COR-L47 (cell line): ENCODE results near the gene MPRIP.

Experiments
- DNase-seq: peaks from one replicate; lab custom pipeline; 2025; lab: John Stamatoyannopoulos, UW

The MPRIP gene

GRCh38 chr17:17071531-17072360 is 29.5 kb downstream of the MPRIP start:
- DNase-seq: no peak

GRCh38 chr17:17072546-17072945 is 30.3 kb downstream of the MPRIP start:
- DNase-seq: no peak

GRCh38 chr17:17073030-17073564 is 30.8 kb downstream of the MPRIP start:
- no peak for DNase-seq

GRCh38 chr17:17073581-17074403 is 31.5 kb downstream of the MPRIP start:
- DNase-seq: no peak

- no peak for DNase-seq
Measured at GRCh38 chr17:17075125-17075781, 33.0 kb downstream of the MPRIP start.

GRCh38 chr17:17076066-17076465 is 33.8 kb downstream of the MPRIP start:
- DNase-seq: no peak

GRCh38 chr17:17077101-17077500 is 34.8 kb downstream of the MPRIP start:
- no peak for DNase-seq

GRCh38 chr17:17077861-17078732 is 35.8 kb downstream of the MPRIP start:
- no peak for DNase-seq

- DNase-seq: no peak
Measured at GRCh38 chr17:17078832-17079231, 36.6 kb downstream of the MPRIP start.

- no peak for DNase-seq
Measured at GRCh38 chr17:17079336-17079735, 37.1 kb downstream of the MPRIP start.

GRCh38 chr17:17079761-17080160 is 37.5 kb downstream of the MPRIP start:
- DNase-seq: no peak

GRCh38 chr17:17080181-17080631 is 37.9 kb downstream of the MPRIP start:
- no peak for DNase-seq

GRCh38 chr17:17080781-17081180 is 38.5 kb downstream of the MPRIP start:
- DNase-seq: no peak

GRCh38 chr17:17081304-17081940 is 39.2 kb downstream of the MPRIP start:
- DNase-seq: no peak

GRCh38 chr17:17082878-17083277 is 40.6 kb downstream of the MPRIP start:
- DNase-seq: no peak

GRCh38 chr17:17084317-17084835 is 42.1 kb downstream of the MPRIP start:
- no peak for DNase-seq

- no peak for DNase-seq
Measured at GRCh38 chr17:17084941-17085340, 42.7 kb downstream of the MPRIP start.

- no peak for DNase-seq
Measured at GRCh38 chr17:17086585-17086984, 44.3 kb downstream of the MPRIP start.

- DNase-seq: no peak
Measured at GRCh38 chr17:17087424-17088015, 45.3 kb downstream of the MPRIP start.

- DNase-seq: no peak
Measured at GRCh38 chr17:17088086-17088485, 45.8 kb downstream of the MPRIP start.
